Large intestine (tissue), 3 donors: ENCODE measurements around the gene WSCD1. TPM values are rescaled to one million over a fixed set of nuclear protein-coding genes. Genes with fewer than 3 reads are reported as not detected.

Experiments
- DNase-seq, 2 donors: peaks; one replicate each; pipeline versions ENCODE4 v3.0.0 to v3.0.0-alpha.2; 2013
- H3K27ac ChIP-seq: one replicate; pipeline ENCODE4 v1.5.1; 2013; ENCODE audit warnings: low read length
- H3K27me3 ChIP-seq: 2 replicates; pipeline ENCODE4 v1.6.1; 2013; ENCODE audit warnings: low read length; ENCODE audit not compliant: control insufficient read depth, insufficient read depth
- H3K36me3 ChIP-seq: 2 replicates; pipeline ENCODE4 v1.6.1; 2013; ENCODE audit warnings: low read length; ENCODE audit not compliant: control insufficient read depth, insufficient read depth
- H3K4me1 ChIP-seq: one replicate; pipeline ENCODE4 v1.6.1; 2013; ENCODE audit warnings: low read length; ENCODE audit not compliant: control insufficient read depth, insufficient read depth
- H3K4me3 ChIP-seq: one replicate; pipeline ENCODE4 v1.5.1; 2013; ENCODE audit warnings: low read length
- H3K9me3 ChIP-seq: one replicate; pipeline ENCODE4 v1.6.1; 2013; ENCODE audit warnings: mild to moderate bottlenecking, low read depth, low read length, moderate library complexity; ENCODE audit not compliant: control insufficient read depth
- WGBS: methylation state at CpG from one replicate; pipeline ENCODE4 v1.1.5; 2013; ENCODE audit warnings: low lambda C conversion rate; ENCODE audit not compliant: insufficient coverage; 5-methylcytosine and 5-hydroxymethylcytosine counted together
- polyA plus RNA-seq: library from polyadenylated mRNA; unstranded; fragments of 120-200 nt; gene quantifications from one replicate; pipeline ENCODE4 v1.2.1, GENCODE V29; 2013

The WSCD1 gene
- polyA plus RNA-seq, 1 donor = 1.9 TPM

- no peak for DNase-seq
- no CpG with 5 or more reads among the region's 8 CpGs for WGBS
- Histone ChIP-seq H3K4me3 (no peak overlapping the region), H3K27ac (no peak overlapping the region), H3K9me3 (no peaks in the 10 kb centered on the region), H3K27me3 (no peaks in the 10 kb centered on the region), H3K36me3 (no peaks in the 10 kb centered on the region), H3K4me1 (no peaks in the 10 kb centered on the region)
These were observed 12.2 kb downstream of the WSCD1 start for GRCh38 chr17:6082335-6082734.

- Histone ChIP-seq H3K36me3 (no peaks in the 10 kb centered on the region), H3K4me3 (no peak overlapping the region), H3K9me3 (no peaks in the 10 kb centered on the region), H3K27me3 (no peaks in the 10 kb centered on the region), H3K27ac (no peak overlapping the region), H3K4me1 (no peaks in the 10 kb centered on the region)
- no peak for DNase-seq
- WGBS = 75% methylated on average over 4 of the region's 25 CpGs
These were observed 14.4 kb downstream of the WSCD1 start for GRCh38 chr17:6084311-6085161.

- no peaks in the 10 kb centered on the region for H3K27me3 ChIP-seq
- WGBS = no CpG with 5 or more reads among the region's 9 CpGs
- no peaks in the 10 kb centered on the region for H3K36me3 ChIP-seq
- no peak overlapping the region for H3K27ac ChIP-seq
- DNase-seq = no peak
- H3K4me3 ChIP-seq = no peak overlapping the region
- no peaks in the 10 kb centered on the region for H3K9me3 ChIP-seq
- no peaks in the 10 kb centered on the region for H3K4me1 ChIP-seq
These were observed 15.6 kb downstream of the WSCD1 start for GRCh38 chr17:6085812-6086211.

- Histone ChIP-seq H3K27ac (no peak overlapping the region), H3K36me3 (no peaks in the 10 kb centered on the region), H3K9me3 (no peaks in the 10 kb centered on the region), H3K4me3 (no peak overlapping the region), H3K27me3 (no peaks in the 10 kb centered on the region), H3K4me1 (no peaks in the 10 kb centered on the region)
- DNase-seq = no peak
- 100% methylated on average over 2 of the region's 28 CpGs for WGBS
These were observed 16.6 kb downstream of the WSCD1 start for GRCh38 chr17:6086603-6087400.

- H3K9me3 ChIP-seq = no peaks in the 10 kb centered on the region
- no peak overlapping the region for H3K27ac ChIP-seq
- WGBS = no CpG with 5 or more reads among the region's 4 CpGs
- no peak overlapping the region for H3K4me3 ChIP-seq
- H3K4me1 ChIP-seq = no peaks in the 10 kb centered on the region
- no peaks in the 10 kb centered on the region for H3K27me3 ChIP-seq
- H3K36me3 ChIP-seq = no peaks in the 10 kb centered on the region
- no peak for DNase-seq
These were observed 18.0 kb downstream of the WSCD1 start for GRCh38 chr17:6088141-6088540.

GRCh38 chr17:6090253-6090652 lies 20.1 kb downstream of the WSCD1 start:
- Histone ChIP-seq H3K27me3 (no peaks in the 10 kb centered on the region), H3K36me3 (no peaks in the 10 kb centered on the region), H3K4me3 (no peak overlapping the region), H3K4me1 (no peaks in the 10 kb centered on the region), H3K9me3 (no peaks in the 10 kb centered on the region), H3K27ac (no peak overlapping the region)
- WGBS = no CpG with 5 or more reads among the region's 20 CpGs
- peak in 1 of 2 donors; percentile 23 for DNase-seq

GRCh38 chr17:6092182-6092902 lies 22.2 kb downstream of the WSCD1 start:
- no peaks in the 10 kb centered on the region for H3K36me3 ChIP-seq
- no peak overlapping the region for H3K4me3 ChIP-seq
- H3K27me3 ChIP-seq = no peaks in the 10 kb centered on the region
- no CpG with 5 or more reads among the region's 14 CpGs for WGBS
- no peaks in the 10 kb centered on the region for H3K9me3 ChIP-seq
- no peak for DNase-seq
- no peak overlapping the region for H3K27ac ChIP-seq
- no peaks in the 10 kb centered on the region for H3K4me1 ChIP-seq

GRCh38 chr17:6092903-6093468 lies 22.8 kb downstream of the WSCD1 start:
- Histone ChIP-seq H3K27me3 (no peaks in the 10 kb centered on the region), H3K36me3 (no peaks in the 10 kb centered on the region), H3K4me3 (no peak overlapping the region), H3K27ac (no peak overlapping the region), H3K9me3 (no peaks in the 10 kb centered on the region), H3K4me1 (no peaks in the 10 kb centered on the region)
- WGBS = no CpG with 5 or more reads among the region's 11 CpGs
- no peak for DNase-seq

- no peaks in the 10 kb centered on the region for H3K36me3 ChIP-seq
- H3K4me1 ChIP-seq = no peaks in the 10 kb centered on the region
- H3K9me3 ChIP-seq = no peaks in the 10 kb centered on the region
- no peak for DNase-seq
- no peak overlapping the region for H3K27ac ChIP-seq
- H3K27me3 ChIP-seq = no peaks in the 10 kb centered on the region
- H3K4me3 ChIP-seq = no peak overlapping the region
- WGBS = 100% methylated on average over 1 of the region's 1 CpG
These were observed 24.3 kb downstream of the WSCD1 start for GRCh38 chr17:6094453-6094852.

GRCh38 chr17:6094926-6095325 lies 24.7 kb downstream of the WSCD1 start:
- H3K4me3 ChIP-seq = no peak overlapping the region
- H3K4me1 ChIP-seq = no peaks in the 10 kb centered on the region
- DNase-seq = no peak
- no peaks in the 10 kb centered on the region for H3K9me3 ChIP-seq
- no peaks in the 10 kb centered on the region for H3K27me3 ChIP-seq
- no peaks in the 10 kb centered on the region for H3K36me3 ChIP-seq
- WGBS = no CpG with 5 or more reads among the region's 11 CpGs
- H3K27ac ChIP-seq = no peak overlapping the region
